Activated CD4-positive, alpha-beta T cell treated with anti-CD3 and anti-CD28 coated beads, Interleukin-2, Interleukin-6, amounts not matched to agents 100 ng/mL and 50 ng/mL, durations not matched to agents 16 hours and 8 hours (primary cell): ENCODE results near the gene NFATC1.

Source experiments
- DNase-seq: peaks from one replicate; pipeline ENCODE4 v3.0.0-alpha.2; 2020

Gene NFATC1

DNA sequence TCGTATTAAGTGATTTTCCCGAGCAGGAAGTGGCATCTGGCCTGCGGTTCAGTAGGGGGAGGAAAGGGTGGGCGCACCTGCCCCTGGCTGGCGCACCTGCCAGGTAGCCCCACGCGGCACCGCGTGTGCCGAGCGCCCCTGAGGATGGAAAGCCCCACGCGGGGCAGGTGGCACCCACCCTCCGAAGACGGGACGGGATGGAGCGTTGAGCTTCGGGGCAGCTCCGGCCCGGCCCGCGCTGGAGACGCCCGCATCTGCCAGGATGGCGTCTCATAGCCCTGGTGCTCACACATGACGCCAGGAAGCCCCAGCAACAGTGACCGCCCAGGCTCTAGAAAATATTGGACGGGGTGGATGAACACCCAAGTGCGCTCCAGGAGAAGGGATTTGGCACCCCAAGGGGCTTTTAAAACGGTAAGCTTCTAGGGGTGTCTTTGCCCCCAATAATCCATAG is 2.5 kb upstream of the NFATC1 start:
- no peak for DNase-seq

DNA sequence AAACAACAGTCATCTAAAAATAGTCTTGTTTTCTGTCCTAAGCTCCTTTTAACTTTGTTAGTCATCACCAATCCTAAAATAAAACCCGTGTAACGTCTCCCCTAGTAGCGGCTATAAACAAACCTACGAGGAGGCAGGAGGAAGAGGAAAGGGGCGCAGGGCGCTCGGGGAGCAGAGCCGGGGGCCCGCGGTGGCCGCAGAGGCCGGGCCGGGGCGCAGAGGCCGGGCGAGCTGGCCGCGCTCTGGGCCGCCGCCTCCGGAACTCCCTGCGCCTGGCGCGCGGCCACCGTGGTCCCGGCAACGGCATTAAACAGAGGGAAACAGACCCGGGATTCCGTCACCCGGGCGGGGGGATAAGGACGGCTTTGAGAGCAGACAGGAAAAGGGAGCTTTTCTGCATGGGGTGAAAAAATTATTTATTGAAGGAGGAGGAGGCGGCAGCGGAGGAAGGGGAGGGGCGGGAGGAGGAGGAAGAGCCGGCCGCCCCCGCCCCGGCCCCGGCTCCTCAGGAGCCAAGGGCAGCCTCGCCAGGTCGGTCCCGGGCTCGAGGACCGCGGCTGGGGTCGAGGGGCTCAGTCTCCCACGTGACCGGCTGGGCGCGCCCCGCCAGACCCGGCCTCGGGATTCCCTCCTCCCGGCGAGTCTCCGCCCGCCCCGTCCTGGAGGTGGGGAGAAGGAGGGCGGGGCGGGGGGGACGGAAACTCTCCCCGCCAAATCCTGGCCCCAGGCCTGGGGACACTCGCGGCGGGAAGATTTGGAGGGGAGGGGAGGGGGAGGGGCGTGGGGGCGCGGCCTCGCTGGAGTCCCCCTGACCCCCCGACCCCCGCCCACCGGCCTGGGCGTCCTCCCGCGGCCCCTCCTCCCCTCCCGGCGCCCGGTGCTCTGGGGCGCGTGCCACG is 1.8 kb upstream of the NFATC1 start:
- no peak for DNase-seq

DNA sequence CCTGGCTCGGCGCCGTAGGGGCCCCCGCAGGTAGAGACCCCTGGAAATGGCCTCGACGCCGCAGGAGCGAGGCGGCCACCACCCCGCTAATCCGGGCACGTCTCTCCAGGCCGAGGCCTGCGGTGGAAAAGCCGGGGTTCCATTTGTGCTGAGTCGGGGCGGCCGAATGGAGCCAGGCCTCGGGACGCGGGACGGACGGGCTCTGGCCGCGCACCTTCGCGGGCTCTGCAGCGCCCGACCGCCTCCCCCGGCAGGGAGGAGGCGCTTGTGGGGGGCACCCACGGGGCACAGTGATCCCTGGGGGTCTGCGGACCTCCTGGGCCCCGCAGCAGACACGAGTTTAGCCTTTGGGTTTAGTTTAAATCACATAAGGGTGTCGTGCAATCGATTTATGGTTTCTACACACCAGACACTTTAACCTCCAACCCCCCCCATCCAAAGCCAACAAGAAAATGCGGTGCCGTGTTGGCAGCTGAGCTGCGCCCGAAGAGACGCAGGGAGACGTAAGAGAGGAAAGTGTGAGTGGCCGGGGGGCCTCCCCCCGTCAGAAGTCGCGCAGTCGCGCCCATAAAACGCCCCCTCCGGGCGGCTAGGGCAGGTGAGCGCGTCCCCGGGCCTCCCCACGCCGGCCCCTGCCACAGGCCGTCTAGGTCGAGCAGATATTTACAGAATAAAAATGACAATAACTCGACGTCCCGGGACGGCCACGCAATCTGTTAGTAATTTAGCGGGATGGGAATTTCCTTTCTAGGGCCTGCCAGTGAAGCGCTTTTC is 1.0 kb upstream of the NFATC1 start:
- DNase-seq: peak; percentile 50

DNA sequence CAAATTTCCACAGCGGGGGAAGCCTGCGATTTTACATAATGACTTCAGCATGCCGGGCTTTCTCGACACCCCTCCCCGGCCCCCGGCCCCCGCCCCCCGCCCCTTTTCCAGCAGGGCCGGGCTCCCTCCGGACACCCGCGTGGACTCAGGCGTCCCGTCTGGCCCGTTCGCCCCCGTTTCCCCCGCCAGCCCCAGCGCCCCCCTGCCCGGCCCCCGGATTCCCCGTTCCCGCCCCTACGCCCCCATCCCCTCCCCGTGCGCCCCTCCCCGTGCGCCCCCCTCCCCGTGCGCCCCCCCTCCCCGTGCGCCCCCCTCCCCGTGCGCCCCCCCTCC is 456 bp upstream of the NFATC1 start:
- no peak for DNase-seq

DNA sequence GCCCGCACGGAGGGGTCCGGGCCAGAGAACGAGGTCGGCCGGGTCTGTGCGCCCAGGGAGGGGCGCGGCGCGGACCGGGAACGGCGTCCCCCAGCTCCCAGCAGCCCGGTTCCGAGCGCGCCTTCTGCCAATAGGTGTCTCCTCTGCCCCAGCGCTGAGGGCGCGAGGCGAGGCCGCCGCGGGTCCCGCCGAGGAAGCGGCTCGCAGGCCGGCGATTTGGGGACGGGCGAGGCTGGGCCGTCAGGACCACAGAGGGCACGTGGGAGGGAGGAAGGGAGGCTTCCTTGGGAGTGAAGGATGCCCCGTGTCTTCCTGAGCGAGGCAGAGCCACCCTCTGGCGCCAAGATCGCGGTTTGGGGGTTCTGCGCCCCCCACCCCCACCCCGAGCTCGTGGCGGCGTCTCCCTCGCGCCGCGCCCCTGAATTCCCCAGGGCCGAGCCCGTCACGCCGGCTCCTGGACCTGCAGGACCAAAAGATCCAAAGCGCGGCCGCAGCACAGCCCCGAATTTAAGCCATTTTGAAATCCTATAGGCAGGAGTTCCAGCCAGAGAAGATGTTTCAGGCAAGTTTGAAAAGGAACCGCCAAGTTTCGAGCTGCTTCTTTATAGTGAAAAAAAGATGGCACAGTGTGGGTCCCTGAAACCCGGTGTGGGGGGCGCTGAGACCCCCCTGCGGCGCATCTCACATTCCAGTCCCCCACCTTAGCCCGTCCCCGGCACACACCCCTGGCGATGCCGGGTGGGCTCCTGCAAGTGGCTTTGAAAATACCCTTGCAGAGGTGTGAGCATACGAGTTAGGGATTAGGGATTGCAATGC is 909 bp downstream of the NFATC1 start:
- DNase-seq: peak; percentile 70

DNA sequence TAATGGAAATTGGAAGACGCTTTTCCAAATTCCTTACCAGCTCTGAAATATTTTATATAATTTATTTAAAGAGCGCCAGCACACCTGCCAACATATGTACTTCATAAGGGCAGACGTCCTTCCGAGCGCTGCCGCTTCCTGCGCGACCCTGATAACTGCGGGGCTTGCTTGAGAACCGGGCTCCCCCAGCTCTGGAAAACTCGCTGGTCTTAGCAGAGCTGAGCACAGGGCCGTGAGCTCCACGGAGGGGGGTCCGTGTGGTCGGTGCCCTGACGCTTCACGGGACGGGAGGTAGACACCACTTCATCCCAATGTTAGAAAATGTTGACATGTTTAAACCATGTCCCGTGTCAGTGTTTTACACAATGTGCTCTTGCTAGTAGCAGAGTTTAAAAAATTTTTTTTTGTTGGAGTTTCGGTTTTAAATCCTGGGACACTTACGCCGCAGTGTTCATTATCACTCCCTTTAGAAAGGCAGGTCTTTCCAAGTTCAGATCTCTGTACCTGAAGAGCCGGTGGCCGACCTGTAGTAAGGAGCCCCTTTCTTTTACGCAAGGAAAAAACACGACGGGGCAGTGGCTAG is 1.6 kb downstream of the NFATC1 start:
- DNase-seq: no peak

DNA sequence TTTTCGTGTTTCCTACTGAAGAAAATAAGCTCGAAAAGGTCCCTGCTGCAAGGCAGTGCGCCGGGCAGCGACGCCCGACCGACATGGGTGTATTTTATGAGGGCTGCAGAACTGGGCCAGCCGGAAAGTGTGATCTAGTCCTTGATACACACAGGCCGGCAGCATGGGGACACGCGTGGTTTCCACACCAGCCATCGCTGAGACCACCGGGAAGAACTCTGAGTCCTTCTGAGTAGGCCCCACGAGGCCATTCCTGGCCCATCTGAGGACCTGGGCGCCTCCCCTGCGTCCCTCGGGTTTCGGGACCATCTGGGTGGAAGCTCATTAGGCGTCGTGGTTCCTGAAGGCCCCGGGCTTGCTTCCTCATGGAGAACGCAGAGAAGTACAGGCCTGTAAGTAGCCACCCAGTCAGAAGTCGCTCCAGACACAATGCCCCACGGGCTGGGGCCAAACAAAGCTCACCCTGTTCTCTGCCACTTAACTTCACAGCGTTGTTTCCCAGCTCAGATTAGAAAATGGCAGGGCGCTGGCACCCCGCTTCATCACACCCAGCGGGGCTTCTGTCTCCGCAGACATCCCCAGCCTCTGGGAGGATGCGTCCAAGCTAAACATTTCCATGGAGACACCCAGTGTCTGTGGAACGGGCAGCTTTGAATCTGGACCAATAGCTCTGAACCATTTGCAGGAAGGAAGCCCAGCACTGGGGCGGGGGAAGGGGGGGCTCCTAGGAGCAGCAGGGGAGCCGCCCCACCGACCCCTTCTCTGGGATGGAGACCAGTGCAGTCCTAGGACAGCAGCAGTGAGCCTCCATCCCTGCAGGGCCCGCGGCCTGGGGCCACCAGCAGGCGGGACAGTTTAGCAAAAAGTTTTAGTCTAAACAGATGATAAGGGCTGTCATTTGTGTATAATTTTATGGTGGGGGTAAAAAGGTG is 2.4 kb downstream of the NFATC1 start:
- DNase-seq: no peak

DNA sequence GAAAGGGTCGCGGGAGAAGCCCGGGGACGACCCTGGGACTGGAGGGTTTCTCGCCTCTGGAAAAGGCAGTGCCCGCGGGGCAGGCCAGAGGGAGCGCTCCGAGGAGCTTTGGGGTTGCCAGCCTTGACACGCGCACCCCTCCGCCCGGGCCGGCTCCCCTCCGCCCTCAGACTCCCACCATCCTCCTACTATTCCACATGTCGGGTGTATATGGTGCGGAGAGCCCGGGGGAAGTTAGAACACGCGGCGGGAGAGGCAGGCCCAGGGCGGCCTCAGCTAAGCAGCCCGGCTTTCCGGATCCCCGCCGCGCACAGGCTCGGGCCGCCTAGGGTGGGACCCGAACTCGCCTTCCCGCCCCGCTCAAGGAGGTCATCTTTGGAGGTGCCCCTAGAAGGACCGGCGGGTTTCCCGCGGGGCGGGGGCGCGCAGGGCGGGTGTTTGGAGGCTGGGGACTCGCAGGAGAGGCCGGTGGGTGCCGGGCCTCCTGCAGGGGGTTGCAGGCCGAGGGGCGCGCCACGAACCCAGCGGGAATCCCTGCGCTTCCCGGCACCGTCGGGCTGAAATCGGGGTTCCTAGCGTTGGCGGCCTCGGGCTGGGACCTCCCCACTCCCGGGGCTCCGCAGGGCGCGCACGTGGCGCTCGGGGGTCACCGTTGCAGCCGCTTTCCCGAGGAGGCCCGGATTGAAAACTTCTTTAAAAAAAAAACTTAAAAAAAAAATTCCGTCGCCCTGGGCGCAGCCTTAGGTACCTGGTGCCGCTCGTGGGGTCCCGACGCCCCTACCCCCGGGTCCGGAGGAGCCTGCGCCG is 3.7 kb downstream of the NFATC1 start:
- peak; percentile 47 for DNase-seq

DNA sequence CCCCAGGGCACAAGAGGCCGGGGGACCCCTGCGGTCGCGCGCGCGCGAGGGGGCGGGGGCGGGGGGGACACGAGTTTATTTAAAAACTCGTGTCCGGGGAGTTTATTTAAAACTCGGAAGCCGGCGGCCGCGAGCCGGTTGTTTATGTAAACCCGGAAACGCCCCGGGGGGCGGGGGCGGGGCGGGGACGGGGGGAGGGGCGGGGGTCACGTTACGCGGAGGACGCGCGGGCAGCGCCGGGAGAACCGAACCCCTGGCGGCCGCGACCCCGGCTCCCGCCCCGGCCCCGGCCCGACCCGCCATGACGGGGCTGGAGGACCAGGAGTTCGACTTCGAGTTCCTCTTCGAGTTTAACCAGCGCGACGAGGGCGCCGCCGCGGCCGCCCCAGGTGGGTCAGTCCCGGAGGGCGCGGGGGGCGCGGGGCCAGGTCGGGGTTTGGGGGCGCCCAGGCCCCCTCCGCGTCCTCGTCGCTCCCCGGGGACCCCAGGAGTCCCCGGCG is 4.4 kb downstream of the NFATC1 start:
- DNase-seq: peak; percentile 77

DNA sequence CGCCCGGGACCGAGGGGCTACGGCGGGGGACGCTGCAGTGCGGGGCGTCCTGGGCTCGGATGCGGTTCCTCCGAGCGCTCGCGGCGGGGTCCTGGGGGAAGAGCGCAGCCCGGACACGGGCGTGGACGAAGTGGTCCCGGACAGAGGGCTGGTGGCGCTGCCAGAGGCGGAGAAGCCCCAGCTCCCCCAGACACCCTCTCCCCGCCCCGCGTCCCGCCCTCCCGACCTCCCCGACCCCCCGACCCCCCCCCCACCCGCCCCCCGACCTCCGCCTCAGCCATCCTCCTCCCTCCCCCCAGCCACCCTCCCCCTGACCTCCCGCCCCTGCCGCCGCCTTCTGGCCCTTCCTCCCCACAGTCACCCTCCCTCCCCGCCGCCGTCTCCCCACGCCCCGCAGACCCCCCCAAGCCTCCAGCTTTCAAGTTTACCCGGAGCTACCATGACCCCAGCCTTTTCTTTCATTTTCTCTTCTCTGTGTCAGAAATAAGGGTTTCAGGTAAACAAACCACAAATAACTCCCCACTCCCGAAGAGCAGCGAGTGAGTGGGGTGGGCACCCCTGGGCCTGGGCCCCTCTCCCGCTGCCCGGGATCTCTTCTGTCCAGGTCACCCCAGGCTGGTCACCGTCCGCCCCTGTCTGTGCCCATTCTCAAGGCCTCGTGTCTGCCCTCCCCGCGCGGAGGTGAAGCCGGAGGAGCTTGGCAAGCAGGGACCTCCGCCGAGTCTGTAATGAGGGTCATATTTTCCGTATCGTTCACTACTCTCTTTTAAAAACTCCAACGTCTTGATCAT is 5.1 kb downstream of the NFATC1 start:
- no peak for DNase-seq

DNA sequence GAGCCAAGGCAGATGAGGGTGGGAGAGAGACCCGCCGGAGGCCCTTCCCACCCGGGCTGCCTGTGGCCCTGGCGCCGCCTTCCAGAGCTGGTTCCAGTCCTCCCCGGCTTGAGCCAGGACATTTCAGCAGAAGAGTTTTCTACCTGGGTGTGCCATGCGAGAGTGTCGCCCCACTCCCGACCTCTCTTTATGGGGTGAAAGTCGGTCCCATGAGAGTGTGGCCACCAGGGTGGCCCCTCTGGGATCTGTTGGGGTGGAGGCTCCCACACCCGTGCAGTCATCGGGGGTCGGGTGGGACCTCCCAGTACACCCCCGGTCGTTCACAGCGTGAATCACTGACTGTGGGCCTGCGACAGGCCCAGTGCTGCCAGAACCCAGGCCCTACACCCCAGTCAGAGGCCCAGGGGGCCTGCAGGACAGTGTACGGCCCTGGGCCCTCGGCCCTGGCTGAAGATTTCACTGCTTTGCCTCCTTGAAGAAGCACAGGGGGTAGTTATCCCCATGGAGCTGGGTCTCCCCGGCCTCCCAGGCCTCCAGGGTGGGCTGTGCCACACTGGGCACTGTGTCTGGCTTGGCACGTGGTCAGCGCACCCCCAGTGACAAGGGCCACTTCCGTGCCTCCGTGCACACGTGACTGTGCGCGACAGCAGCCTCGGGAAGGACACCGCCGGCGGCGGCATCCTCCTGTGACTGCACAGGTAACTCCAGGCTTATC is 5.9 kb downstream of the NFATC1 start:
- DNase-seq: no peak

DNA sequence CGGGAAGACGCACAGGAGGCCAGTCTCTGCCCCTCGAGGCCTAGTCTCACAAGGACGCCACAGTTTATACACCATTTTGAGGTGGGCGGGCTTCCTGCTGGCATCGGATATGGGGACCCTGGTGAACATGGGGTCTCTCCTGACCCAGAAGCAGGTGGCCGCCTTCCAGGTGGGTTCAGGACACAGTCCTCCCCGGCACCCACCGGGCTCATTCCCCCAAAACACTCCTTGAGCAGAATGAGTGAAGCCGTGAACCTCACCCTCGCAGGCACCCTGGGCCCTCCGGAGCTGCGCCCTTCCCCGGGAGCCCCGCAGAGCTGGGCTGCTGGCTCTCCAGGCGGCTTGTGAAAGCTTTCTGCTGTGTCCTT is 6.5 kb downstream of the NFATC1 start:
- DNase-seq: no peak

DNA sequence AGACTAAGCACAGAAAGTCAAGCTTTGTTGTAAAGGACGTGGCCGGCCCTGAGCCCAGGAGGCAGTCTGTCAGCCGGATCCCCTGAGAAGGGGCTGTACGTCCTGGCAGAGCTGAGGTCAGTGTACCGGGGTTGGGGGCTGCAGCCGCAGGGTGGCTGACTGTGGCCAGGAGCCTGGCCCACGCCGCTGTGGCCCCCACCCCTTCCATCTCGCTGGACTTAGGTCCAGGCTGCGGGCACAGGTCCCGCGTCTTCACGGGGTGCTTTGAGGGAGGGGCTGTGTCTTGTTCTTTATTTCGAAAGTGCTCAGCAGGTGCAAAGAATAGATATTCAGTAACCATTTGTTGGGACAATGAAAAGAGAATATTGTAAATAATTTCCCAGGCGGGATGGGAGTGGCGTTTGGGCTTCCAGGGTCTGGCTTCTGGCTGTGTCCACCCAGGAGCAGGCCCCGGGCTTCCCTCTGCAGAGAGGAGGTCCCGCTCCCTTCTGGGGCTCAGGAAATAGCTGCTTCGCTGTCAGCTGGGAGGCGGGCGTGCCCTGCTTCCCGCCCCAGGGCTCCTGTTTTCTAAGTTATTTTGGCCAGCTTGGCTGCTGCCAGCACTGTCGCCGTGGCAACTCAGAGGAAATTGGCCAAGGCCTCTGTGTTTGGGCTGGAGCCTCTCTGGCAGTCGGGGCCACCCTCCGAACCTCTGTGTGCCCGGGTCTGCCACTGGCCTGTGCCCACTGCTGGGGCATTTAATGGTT is 7.4 kb downstream of the NFATC1 start:
- DNase-seq: no peak

DNA sequence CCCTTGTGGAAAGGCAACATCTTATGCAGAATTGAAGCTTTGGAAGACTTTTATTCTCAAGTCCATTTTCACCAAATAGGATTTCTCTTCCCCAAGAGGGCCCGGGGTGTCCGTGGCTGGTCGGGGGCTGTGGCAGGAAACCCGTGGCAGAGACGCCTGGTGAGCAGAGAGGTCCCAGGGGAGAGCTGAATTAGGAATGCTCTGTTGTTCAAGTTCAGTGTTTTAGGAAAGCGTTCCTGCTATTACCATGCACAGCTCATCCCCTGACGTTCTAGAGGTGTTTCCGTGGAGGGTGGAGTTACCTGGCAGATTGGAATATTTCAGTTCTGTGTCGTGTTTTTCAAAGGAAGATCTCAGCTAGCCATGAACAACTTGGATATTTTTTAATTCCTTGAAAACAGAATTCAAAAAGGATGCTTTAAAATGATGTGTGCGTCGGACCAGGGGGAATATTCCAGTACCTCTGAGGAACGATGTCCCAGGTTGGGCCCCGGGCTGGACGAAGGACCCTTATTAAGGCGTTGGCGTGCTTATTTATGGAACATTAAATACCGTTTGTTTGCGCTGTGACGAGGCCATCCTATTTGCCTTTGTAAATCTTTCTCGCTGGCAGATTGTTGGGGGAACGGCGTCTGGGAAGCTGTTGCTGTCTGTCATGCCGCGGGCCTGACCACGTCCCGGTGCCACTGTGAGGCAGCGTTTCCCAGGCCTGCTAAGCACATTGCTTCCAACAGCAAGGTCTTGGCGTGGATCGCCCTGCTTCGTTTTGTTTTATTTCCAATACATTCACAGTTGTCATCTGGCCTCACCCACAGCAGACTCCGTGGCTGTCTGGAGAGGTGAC is 8.2 kb downstream of the NFATC1 start:
- DNase-seq: no peak

DNA sequence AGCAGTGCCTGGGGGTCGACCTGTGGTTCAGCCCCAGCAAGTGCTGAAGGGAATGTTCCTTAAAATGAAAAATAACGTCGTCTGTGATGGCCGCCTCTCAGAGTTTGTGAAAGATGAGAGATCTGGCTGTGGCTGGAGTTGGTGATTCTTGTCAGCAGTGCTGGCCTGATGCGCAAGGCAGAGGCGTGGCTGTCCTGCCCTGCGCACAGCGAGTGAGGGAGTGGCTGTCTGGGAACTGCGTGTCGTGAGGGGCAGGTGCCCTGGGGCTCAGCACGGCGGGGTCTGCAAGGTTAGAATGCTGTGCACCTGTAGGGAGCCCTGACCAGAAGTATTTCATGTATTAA is 8.8 kb downstream of the NFATC1 start:
- no peak for DNase-seq

DNA sequence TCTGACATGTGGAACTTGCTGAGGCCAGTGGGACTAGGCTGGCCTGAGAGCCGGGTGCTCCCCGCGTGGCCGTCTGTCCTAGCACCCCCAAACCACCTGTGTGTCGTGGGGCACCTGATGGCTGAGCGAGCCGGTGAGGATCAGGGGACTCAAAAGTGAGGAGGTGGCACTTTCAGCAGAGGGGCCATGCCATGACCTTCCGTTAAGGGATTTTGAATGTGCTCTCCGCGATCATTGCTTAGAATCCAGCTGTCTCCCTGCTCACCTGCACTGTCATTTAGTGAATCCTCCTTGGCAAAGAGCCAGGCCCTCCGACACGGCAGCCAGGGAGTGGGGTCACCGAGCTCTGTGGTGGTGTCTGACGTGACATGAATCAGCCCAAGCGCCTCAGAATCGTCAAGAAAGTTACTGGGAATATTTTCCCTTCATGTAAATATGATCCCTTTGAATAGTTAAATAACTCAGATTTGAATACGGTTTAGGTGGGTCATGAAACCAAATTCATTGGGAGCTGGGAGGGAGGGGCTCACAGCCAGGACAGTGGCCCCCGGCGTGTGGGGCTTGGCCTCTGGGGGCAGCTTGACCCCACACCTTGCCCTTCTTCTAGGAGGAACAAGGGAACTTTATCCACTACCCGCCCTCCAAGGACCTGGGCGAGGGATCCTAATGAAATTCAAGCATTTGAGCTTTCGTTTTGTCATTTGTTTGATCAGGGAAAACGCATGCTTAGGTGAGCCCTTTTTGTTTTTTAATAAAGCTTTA is 9.5 kb downstream of the NFATC1 start:
- DNase-seq: peak; percentile 65
